ENCODE results near the gene GAREM2. TPM values are rescaled to one million over a fixed set of nuclear protein-coding genes. Genes with fewer than 3 reads are reported as not detected.
"Not testable (repeated sequence)": the region's sequence is repeated elsewhere in the genome, so short reads cannot be mapped to it uniquely, and the experiment has no call there.

Gene GAREM2
- total RNA-seq, 2 donors from 2014 or later = 0.96 to 10.4 TPM

GRCh38 chr2:26164641-26165211 lies 8.2 kb upstream of the GAREM2 start:
- Mint-ChIP-seq H3K27ac (no peak overlapping the region), H3K36me3 (no peaks in the 10 kb centered on the region), H3K9me3 (no peaks in the 10 kb centered on the region)
- ATAC-seq (no peak), DNase-seq (ENCODE audit: low spot score in 2 of 2) (no peak)

- no peaks in the 10 kb centered on the region for H3K36me3 Mint-ChIP-seq
- H3K9me3 Mint-ChIP-seq = no peaks in the 10 kb centered on the region
- no peak for DNase-seq (ENCODE audit: low spot score in 2 of 2)
- ATAC-seq = no peak
- no peak overlapping the region for H3K27ac Mint-ChIP-seq
These were observed 7.5 kb upstream of the GAREM2 start for GRCh38 chr2:26165403-26165802.

- H3K9me3 Mint-ChIP-seq; H3K36me3 Mint-ChIP-seq; DNase-seq (ENCODE audit: low spot score in 2 of 2); ATAC-seq; H3K27ac Mint-ChIP-seq: not testable (repeated sequence)
These were observed 6.3 kb upstream of the GAREM2 start for GRCh38 chr2:26166541-26166940.

GRCh38 chr2:26168785-26169184 lies 4.1 kb upstream of the GAREM2 start:
- H3K27ac Mint-ChIP-seq = no peak overlapping the region
- ATAC-seq = no peak
- H3K9me3 Mint-ChIP-seq = no peaks in the 10 kb centered on the region

GRCh38 chr2:26169226-26169625 lies 3.7 kb upstream of the GAREM2 start:
- Mint-ChIP-seq H3K9me3 (no peaks in the 10 kb centered on the region), H3K27ac (no peak overlapping the region), H3K36me3 (peaks cover 6 to 11% of the 10 kb centered on the region in 2 donors)
- no peak for ATAC-seq
- DNase-seq (ENCODE audit: low spot score in 2 of 2) = no peak

More at GRCh38 chr2:26168785-26169184, 4.1 kb upstream of the GAREM2 start:
- peaks cover 6 to 11% of the 10 kb centered on the region in 2 donors for H3K36me3 Mint-ChIP-seq
- DNase-seq (ENCODE audit: low spot score in 2 of 2) = no peak

- peaks cover 6 to 11% of the 10 kb centered on the region in 2 donors for H3K36me3 Mint-ChIP-seq
- no peak for DNase-seq (ENCODE audit: low spot score in 2 of 2)
- H3K9me3 Mint-ChIP-seq = no peaks in the 10 kb centered on the region
- ATAC-seq = no peak
- H3K27ac Mint-ChIP-seq = no peak overlapping the region
These were observed 3.0 kb upstream of the GAREM2 start for GRCh38 chr2:26169681-26170414.

GRCh38 chr2:26170795-26171194 lies 2.1 kb upstream of the GAREM2 start:
- DNase-seq (ENCODE audit: low spot score in 2 of 2) (no peak), ATAC-seq (no peak)
- Mint-ChIP-seq H3K36me3 (peaks cover 6 to 11% of the 10 kb centered on the region in 2 donors), H3K9me3 (no peaks in the 10 kb centered on the region), H3K27ac (no peak overlapping the region)

GRCh38 chr2:26172189-26172870 lies 558 bp upstream of the GAREM2 start:
- DNase-seq (ENCODE audit: low spot score in 2 of 2) = no peak
- H3K9me3 Mint-ChIP-seq = no peaks in the 10 kb centered on the region
- no peak overlapping the region for H3K27ac Mint-ChIP-seq
- H3K36me3 Mint-ChIP-seq = peaks cover 6 to 11% of the 10 kb centered on the region in 2 donors
- ATAC-seq = peak in 1 of 2 donors; percentile 18

GRCh38 chr2:26173776-26174482 lies 1.0 kb downstream of the GAREM2 start:
- Mint-ChIP-seq H3K36me3 (peaks cover 6 to 11% of the 10 kb centered on the region in 2 donors), H3K9me3 (no peaks in the 10 kb centered on the region)
- ATAC-seq = no peak

GRCh38 chr2:26174691-26175465 lies 2.0 kb downstream of the GAREM2 start:
- ATAC-seq = peak; percentile 18 to 23
- no peaks in the 10 kb centered on the region for H3K9me3 Mint-ChIP-seq
- H3K36me3 Mint-ChIP-seq = peaks cover 6 to 11% of the 10 kb centered on the region in 2 donors
- DNase-seq (ENCODE audit: low spot score in 2 of 2) = no peak
- H3K27ac Mint-ChIP-seq = no peak overlapping the region

More at GRCh38 chr2:26173776-26174482, 1.0 kb downstream of the GAREM2 start:
- no peak for DNase-seq (ENCODE audit: low spot score in 2 of 2)
- H3K27ac Mint-ChIP-seq = no peak overlapping the region

GRCh38 chr2:26175466-26176278 lies 2.8 kb downstream of the GAREM2 start:
- H3K36me3 Mint-ChIP-seq = peaks cover 6 to 11% of the 10 kb centered on the region in 2 donors
- ATAC-seq (no peak), DNase-seq (ENCODE audit: low spot score in 2 of 2) (no peak)
- no peak overlapping the region for H3K27ac Mint-ChIP-seq
- no peaks in the 10 kb centered on the region for H3K9me3 Mint-ChIP-seq

- Mint-ChIP-seq H3K9me3 (no peaks in the 10 kb centered on the region), H3K36me3 (peaks cover 6 to 11% of the 10 kb centered on the region in 2 donors), H3K27ac (no peak overlapping the region)
- DNase-seq (ENCODE audit: low spot score in 2 of 2) (no peak), ATAC-seq (no peak)
These were observed 3.4 kb downstream of the GAREM2 start for GRCh38 chr2:26176279-26176615.

- no peaks in the 10 kb centered on the region for H3K9me3 Mint-ChIP-seq
- DNase-seq (ENCODE audit: low spot score in 2 of 2) (no peak), ATAC-seq (no peak)
- H3K36me3 Mint-ChIP-seq = peaks cover 0 to 2% of the 10 kb centered on the region in 2 donors
- H3K27ac Mint-ChIP-seq = no peak overlapping the region
These were observed 4.2 kb downstream of the GAREM2 start for GRCh38 chr2:26177122-26177521.

- H3K36me3 Mint-ChIP-seq = no peaks in the 10 kb centered on the region
- H3K9me3 Mint-ChIP-seq = no peaks in the 10 kb centered on the region
- H3K27ac Mint-ChIP-seq = no peak overlapping the region
- ATAC-seq = no peak
- DNase-seq (ENCODE audit: low spot score in 2 of 2) = no peak
These were observed 5.4 kb downstream of the GAREM2 start for GRCh38 chr2:26178246-26178645.

GRCh38 chr2:26178746-26179436 lies 6.0 kb downstream of the GAREM2 start:
- ATAC-seq = peak; percentile 47 to 56

More at GRCh38 chr2:26178746-26179436, 6.0 kb downstream of the GAREM2 start:
- Mint-ChIP-seq H3K27ac (no peak overlapping the region), H3K9me3 (no peaks in the 10 kb centered on the region), H3K36me3 (no peaks in the 10 kb centered on the region)
- no peak for DNase-seq (ENCODE audit: low spot score in 2 of 2)

All from activated naive CD4-positive, alpha-beta T cell treated with anti-CD3 and anti-CD28 coated beads, Interleukin-2, amount 50 U/mL, for 72 hours (primary cell).